Fibroblast of gingiva (primary cell): ENCODE measurements around the gene PRKN.

ENCODE experiments used
- DNase-seq: peaks from one replicate; pipeline ENCODE4 v3.0.0-alpha.2; 2011; ENCODE audit warnings: low read depth

Gene PRKN

DNA sequence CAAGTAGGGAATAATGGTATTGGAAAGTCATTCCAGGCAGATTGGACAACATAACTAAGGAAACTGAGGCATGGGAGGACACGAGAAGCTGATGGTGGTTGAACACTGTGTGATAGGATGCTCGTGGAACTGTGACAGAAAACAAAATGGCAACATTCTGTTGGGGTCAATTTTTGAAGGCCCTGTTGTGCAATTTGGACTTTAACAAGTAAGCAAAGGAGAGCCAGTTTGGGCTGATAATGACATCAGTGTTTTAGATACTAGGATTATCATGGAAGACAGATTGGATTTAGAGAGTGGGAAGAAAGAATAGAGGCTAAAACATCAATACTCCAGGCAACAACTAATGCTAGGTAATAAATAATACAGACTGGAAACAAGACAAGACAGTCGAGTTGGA lies 53.1 kb downstream of the PRKN start:
- no peak for DNase-seq

DNA sequence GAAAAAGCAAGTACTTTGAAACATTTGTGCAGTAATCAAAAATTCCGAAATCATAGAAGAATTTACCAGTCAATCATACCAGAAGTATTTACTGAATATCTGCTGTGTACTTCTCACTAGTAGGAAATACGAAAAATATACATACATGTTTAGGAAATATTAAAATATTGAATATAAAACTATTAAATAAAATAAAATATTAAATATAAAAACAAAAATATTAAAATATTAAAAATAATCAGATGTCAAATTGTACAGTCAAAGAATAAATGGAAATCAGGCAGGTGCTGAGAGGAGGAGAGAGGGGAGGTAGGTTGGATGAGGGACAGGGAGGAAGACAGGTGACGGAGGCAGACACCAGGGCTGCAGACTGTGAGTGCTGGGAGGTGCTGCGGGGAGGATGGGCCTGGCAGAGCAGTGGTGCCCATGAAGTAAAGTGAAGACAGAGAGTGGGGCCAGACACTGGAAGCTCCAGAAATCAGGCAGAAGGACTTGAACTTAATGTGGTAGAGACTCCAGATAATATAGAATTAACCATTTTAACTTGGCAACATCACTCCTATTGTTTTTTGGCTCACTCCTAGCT lies 55.9 kb downstream of the PRKN start:
- DNase-seq = no peak

DNA sequence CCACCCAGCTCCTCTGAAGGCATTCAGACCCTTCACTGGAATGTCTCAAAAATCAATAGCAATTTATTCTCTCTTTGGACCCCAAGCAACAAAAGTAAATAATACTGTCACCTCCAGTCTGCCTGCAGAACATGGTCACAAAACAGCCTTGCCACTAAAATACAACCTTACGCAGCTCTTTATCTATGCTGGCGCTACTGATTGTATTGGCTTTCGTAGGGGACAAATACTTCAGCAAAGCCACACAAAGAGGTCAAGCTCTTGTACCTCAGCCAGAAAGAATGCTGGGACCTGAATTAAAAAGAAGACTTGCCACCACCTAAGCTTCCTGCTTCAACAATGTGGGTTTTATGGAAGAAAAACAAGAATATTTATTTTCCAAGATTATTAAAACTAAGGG lies 57.2 kb downstream of the PRKN start:
- no peak for DNase-seq

DNA sequence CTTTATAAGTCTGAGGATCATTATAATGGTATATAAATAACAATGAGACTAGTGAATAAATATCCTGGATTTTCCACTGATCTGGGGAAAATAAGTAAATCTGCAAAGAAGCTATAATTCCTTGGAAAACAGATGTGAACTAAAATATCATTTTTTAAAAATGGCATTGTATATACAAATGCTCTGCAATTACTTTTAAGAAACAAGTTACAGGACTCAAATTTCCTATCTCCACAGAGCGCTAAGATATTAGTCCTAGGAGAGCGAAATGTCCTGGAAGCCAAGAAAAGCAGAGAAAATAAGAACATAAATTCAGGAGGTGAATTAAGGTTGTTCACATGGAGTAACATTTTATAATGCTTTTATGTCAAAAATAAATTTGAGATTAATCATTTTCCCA lies 61.3 kb downstream of the PRKN start:
- DNase-seq = no peak

DNA sequence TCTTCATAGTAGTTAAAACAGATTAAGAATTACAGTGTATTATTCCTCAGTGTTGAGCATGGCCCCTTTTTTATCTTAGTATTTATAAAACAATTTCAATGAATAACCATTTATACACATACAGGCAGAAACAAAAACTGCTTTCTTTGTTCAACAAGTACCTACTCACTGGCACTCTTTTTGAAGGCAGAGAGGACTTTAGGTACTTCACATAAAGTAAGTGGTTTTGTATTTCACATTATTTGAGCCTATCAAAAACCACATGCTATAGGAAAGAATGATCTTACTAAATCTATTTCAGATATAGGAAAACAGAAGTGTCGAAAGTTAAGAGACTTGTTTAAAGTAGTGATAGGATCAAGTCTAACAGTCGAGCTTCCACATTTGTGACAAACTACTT lies 73.8 kb downstream of the PRKN start:
- DNase-seq = no peak

DNA sequence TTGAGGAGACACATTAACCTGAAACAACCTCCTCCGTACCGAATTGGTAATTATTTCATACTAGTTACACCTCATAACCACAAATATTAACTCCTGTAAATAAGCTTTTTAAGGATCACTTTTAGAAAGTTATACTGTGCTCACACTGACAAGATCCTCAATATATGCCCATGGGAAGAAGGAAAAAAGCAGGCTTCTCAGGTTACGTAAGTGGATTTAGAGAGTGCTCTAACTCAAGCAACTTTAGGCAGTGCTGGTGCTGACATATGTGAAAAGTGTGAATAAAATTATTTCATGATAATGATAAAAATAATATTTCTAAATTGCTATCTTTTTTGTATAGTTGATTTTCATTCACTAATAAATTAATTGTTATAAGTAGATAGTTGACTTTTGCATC lies 76.1 kb downstream of the PRKN start:
- DNase-seq = no peak

DNA sequence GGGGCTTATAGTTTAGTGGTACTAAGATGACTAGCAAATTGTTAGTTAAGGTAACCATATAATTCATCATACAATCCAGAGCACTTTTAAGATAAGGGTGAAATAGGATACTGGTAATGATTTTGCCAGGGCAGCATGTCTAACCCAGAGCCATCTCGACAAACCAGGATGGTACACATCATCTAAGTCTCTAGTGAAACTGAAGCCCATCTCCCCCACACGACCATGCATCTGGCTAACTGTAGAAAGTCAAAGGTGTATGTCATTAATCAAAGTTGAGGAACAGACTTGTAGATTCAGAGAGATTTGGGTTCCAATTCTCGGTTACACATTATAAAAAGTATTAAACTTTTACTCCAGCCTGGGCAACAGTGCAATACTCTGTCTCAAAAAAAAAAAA lies 78.3 kb downstream of the PRKN start:
- no peak for DNase-seq

DNA sequence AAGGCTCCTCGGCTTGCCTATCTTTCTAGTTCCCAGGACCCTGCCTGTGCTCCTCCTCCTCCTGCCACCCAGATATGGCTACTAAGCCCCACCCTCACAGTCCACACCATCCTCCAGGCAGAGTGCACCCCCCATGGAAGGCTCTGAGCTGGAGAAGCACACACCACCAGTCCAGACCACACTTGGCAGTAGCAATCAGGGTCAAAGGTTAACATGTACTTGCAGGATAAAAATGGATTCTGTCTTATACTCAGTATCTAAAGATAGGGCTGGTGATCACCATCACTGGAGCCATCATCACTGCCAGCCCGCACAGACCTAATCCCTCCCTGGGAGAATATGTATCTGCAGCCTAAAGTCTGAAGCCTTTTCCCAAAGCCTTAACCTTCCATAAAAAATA lies 83.4 kb downstream of the PRKN start:
- no peak for DNase-seq

DNA sequence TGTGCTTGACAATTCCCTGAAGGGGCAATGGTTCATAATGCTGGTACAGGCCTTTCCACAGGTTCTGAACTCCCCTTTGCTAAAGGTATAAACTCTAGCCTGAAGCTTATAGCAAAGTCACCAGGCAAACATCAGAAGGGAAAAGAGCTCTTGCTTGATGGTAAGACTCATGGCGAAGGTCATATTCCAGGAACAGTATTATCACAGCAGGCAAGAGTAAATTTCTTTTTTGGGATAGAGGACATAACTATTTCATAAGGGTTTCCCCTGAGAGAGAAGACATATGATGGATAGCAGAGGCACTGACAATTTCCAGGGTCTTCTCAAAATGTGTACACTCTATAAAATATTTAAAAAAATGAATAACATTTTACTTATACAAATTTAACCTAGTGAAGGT lies 86.8 kb downstream of the PRKN start:
- no peak for DNase-seq

DNA sequence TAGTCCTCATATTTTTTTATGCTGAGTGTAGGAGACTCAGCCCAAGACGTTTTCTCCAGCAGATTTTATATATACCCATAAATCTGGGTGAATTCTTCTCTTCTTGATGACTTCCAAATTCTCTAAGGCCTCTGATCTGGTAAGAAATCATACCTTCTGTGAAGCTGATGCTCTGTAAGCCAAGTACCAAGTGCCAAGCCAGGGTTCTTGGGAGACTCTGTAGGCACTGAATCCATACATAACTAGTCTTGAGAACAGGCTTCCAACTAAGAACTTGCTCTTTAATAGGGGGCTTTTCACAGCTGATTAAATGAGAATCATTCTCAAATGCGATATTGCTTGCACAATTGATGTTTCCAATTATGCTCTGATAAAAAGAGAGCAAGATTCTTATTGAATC lies 87.6 kb downstream of the PRKN start:
- DNase-seq = no peak

DNA sequence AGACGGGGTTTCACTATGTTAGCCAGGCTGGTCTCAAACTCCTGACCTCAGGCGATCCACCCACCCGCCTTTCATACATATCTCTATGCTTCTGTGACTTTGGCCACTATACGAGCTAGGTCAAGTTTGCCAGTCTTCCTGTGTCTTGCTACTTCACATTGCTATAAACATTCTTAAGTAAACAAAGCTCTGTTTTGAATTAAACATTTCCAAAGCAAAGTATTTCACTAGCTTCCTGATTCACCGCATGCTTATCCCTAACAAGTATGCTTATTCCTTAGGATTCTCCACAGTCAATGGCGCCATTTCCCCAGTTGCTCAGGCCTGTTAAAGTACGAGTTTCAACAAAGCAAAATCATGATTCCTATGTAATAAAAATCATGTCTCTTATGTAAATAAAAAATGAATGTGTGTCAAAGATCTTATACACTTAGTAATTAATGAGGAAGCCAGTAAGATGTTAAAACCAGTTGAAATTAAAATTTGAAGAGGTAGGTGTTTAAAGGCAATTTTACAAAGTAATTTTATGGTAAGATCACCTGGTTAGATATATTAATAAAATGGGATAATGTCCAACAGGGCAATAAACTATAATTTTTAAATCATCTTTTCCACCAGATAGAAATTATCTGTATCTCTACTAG lies 88.5 kb downstream of the PRKN start:
- peak; percentile 41 for DNase-seq

DNA sequence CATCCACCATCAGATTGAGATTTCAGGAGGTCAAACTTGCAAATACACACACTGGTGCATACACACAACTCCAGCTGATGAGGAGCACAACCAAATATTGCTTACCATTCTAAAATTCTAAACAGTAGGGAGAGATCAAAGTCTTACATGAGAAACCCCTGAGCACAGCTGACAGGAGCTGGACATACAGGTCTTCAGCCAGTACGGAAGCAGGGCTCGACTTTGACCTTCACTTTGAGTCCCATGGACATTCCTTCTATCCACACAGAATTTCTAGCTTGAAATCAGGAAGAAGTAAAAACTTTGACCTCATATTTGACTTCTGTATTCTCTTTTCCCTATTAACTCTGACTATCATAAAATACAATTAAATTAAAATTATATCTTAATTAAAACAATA lies 90.2 kb downstream of the PRKN start:
- no peak for DNase-seq

DNA sequence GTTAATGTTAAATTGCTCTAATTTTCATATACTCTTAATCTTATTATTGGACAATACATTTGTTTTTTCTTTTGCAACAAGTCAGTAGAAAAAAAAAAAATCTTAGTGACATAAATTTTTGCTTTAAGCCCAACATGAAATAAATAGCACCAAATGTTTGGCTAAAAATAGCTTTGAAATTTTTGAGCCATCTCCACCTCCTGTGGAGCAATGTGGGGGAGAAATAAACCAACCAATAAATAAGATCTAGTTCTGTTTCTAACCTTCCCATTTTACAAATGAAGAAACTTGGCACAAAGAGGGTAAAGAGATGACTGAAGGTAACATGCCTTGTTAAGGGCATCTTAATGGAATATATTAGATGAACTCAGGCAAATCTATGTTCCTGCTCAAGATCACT lies 91.4 kb downstream of the PRKN start:
- DNase-seq = peak; percentile 54

DNA sequence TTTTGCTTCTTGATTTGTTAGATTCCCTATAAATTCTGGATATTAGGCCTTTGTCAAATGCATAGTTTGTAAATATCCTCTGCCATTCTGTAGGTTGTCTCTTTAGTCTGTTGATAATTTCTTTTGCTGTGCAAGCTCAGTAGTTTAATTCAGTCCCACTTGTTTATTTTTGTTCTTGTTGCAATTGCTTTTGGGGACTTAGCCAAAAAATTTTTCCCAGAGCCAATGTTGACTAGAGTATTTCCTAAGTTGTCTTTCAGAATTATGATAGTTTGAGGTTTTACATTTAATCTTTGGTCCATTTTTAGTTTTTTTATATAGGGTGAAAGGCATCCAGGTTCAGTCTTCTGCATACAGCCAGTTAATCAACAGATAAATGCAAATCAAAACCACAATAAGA lies 96.0 kb downstream of the PRKN start:
- DNase-seq = peak; percentile 51

DNA sequence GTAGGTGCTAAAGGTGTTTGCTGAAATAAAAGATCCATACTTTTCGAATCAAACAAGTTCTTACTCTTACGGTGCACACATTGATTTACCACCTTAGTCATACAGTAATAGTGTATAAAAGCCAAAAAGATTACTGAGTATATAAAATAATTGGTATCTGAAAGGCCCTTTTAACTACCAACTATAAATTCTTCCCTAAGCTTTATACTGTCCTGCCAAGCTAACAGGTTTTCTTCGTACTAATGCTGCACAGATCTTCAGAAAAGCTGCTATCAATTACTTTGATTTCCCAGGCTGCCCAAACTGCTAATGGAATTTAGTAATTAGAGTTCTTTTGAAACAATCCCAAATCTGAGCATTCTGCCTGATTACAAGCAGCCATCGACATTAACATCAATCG lies 97.5 kb downstream of the PRKN start:
- no peak for DNase-seq

DNA sequence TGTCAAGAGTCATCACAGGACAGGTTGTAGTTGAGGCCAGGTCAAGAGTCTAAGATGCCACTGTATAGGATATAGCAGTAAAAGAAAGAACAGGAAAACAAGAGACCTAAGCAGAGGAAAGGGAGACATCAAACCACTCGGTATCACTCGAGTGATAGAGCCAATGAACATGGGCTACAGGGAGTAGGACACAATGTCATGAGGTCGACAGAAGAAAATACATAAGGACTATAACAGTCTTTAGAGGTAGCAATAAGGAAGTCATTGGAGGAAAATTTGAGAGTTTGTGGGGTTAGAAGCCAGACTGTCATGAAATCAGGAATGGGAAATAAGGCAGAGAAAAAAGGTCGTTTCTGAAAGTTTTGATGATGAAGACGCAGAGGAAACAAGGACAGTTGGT lies 99.7 kb downstream of the PRKN start:
- DNase-seq = no peak

DNA sequence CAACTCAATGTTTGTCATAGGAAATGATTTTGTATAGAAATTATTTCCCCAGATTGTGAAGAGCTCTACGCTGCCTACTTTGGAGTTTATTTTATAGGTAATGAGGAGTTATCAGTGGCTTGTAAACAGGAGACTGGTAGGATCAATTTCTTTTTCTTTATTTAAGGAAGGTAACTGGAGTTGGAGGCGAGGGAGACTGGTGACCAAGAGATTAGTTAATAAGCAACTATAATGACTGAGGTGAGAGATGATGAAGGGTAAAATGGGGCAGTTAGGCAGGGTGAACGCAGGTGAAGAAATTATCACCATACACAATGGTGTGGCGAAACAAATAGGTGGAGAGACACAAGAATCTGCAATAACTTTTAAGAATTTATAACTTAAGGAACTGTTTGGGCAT lies 100.2 kb downstream of the PRKN start:
- DNase-seq = no peak

DNA sequence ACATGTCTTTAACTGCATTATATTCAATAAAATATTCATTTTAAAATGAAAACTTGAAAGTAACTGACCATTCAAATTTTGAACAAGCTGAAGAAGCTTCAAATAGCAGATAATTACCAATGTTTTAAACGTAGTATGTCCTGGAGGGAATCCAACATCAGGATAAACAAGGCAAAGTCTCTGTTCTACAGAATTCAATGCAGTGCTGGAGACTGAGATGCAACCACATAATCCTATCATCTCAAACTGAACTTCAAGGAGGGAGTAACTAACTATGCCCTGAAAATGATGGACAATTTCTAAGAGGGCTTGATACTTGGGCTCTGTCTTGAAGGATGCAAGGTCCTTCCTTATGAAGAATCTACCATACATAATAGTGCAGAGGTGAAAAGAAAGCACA lies 100.7 kb downstream of the PRKN start:
- DNase-seq = no peak

DNA sequence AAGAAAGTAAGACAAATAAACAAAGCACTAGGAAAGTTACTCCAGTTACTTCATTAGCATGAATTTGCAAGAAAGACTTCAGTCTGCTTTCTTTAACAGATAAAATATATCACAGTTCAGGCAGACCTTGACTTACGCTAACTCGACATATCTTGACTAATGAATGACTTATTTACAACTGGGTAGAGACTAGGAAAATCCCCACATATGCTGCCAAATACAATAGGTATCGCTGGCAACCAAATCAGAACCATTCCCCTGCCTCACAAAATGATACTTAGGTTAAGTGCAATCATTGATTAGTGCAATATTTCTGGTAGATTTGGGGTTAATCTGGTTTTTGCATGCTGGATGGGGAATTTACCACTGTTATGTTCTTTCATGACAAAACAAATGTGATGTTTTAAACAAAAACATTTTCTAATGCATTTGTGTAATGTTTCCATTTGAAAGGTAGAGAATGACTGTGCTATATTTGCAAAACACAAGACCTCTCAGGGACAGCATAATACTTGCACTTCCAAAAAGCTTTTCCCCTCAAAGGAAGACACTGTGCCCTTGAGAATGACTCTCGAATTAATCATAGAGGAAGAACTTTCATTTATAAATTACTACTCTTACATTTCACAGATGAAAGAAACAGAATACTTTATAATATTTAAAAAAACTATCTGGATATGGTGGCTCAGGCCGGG lies 101.6 kb downstream of the PRKN start:
- DNase-seq = no peak

DNA sequence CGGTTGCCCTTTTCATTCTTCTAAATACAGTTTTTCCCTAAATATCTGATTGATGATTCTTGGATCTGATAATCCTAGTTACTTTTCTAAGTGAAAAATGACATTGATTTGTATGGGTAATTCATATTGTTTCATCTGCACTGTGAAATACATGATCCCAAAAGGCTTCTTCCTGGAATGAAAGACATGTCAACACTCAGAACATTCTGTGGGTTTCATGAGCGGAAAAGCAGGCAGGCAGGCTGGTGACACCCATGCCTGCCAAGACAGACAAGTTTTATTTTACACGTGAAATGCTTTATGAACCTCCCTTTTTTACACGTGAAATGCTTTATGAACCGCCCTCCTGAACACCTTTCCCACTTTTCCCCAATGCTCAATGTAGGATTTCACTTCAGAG lies 105.0 kb downstream of the PRKN start:
- DNase-seq = no peak

DNA sequence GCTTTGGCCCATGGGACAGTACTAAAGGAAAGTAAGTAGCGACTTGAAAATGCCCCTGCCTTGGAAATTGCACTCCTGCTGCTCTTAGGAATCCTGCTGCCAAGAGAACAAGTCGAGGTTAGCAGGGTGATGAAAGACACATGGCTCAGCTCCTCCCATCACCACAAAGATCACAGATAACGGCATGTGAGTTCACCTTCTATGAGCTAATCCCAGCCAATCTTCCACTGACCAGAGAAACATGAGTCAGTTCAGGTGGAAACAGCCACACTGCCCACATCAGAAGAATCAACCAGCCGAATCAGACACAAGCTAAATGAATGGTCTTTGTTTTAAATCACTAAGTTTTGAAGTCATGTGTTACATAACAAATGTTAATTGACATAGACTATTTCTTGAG lies 106.3 kb downstream of the PRKN start:
- DNase-seq = no peak

DNA sequence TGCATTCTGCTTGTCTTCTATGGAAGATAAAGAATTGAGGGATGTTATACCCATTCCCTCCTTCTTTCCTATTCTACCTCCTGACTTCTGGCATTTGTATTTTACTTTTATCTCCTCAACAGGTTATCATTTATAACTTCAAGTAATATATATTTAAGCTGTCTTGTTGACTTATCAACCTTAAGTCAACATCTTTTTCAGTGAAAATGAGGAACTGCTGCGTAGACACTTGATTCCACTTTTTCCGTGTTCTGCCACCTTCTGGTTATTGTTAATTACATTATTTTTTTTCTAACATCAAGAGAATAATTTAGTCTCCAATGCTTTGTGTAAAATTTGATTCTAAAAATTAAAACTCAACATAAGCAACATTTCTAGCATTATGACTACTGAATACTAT lies 107.5 kb downstream of the PRKN start:
- DNase-seq = no peak

DNA sequence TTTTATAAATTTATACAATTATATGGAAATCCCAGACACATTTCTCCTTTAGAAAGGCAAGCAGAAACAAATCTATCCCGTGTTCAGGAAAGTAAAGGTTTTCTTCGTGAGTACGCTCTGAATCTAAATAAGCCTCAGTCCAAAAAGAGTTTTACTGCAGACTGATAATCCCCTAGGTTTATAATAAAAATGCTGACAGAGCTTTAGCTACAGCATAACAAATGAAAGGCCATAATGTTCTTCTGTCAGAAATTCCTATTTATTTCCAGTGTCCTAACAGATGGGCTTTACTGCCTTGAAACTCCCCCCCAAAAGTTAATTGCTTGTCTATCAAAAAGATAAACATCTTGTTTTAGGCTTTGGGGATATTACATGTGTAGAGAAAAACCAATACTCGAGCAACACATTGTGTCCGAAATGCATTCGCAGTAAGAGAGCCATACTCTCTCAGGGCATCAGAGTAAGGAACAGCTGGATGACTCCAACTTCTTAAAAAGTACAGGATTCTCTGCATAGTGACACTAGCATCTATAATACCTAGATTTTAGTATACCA lies 109.0 kb downstream of the PRKN start:
- DNase-seq = no peak
